Glutamatergic neuron (in vitro differentiated cells): ENCODE measurements around the gene C1QL1. TPM values are rescaled to one million over a fixed set of nuclear protein-coding genes. Genes with fewer than 3 reads are reported as not detected.

Source experiments
- DNase-seq: peaks from one replicate; pipeline ENCODE4 v3.0.0; 2022
- H3K27ac Mint-ChIP-seq: one replicate; pipeline ENCODE4 v1.8.0; 2020; ENCODE audit warnings: mild to moderate bottlenecking, mixed read lengths, inconsistent platforms; ENCODE audit not compliant: unreplicated experiment
- H3K27me3 Mint-ChIP-seq: one replicate; pipeline ENCODE4 v1.8.0; 2020; ENCODE audit warnings: mild to moderate bottlenecking, moderate library complexity, mixed read lengths, inconsistent platforms; ENCODE audit not compliant: unreplicated experiment
- H3K36me3 Mint-ChIP-seq: one replicate; pipeline ENCODE4 v1.8.0; 2020; ENCODE audit warnings: mild to moderate bottlenecking, mixed read lengths, inconsistent platforms; ENCODE audit not compliant: unreplicated experiment
- H3K4me1 Mint-ChIP-seq: one replicate; pipeline ENCODE4 v1.8.0; 2020; ENCODE audit warnings: mild to moderate bottlenecking, low read depth, mixed read lengths, inconsistent platforms; ENCODE audit not compliant: unreplicated experiment
- H3K4me3 Mint-ChIP-seq: one replicate; pipeline ENCODE4 v1.8.0; 2020; ENCODE audit warnings: mild to moderate bottlenecking, mixed read lengths, inconsistent platforms; ENCODE audit not compliant: unreplicated experiment
- H3K9me3 Mint-ChIP-seq: one replicate; pipeline ENCODE4 v1.8.0; 2020; ENCODE audit warnings: mild to moderate bottlenecking, moderate library complexity, mixed read lengths, inconsistent platforms; ENCODE audit not compliant: unreplicated experiment
- total RNA-seq: library from RNA; stranded (reverse); fragmentation: NEBNext Ultra II Directional; extraction: Animal tissue kit (Norgen Biotek cat#: 25700); gene quantifications from one replicate; pipeline ENCODE4 v1.2.1, GENCODE V29; 2021; ENCODE audit not compliant: unreplicated experiment
- TF ChIP-seq, protein P1 (sequence below): fragments of 200-600 bp; sonication (generic); IDR thresholded peaks from one replicate; pipeline ENCODE4 v1.5.0; 2021; ENCODE audit not compliant: partially characterized antibody, unreplicated experiment

The C1QL1 gene
- total RNA-seq, 1 donor from 2014 or later: 14.6 TPM

DNA sequence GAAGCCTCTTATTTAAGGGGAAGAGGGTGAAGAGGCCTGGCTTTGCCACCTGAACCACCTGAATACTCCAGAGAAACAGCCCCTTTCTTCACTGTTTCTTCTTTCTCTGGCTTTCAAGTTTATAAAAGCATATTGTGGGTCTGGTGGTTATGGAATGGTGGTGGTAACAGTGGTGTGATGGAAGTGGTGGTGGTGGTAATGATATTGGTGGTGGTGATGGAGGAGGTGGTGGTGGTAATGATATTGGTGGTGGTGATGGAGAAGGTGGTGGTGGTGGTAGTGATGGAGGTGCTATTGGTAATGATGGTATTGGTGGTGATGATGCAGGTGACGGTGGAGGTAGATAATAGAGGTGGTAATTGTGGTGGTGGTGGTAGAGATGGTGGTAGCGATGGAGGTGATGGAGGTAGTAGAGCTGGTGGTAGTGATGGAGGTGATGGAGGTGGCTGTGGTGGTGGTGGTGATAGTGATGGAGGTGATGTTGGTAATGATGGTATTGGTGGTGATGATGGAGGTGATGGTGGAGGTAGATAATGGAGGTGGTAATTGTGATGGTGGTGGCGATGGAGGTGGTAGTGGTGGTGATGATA lies 14.1 kb upstream of the C1QL1 start:
- Mint-ChIP-seq H3K27me3 (peaks cover 13% of the 10 kb centered on the region), H3K36me3 (no peaks in the 10 kb centered on the region), H3K4me1 (peaks cover 27% of the 10 kb centered on the region), H3K9me3 (peaks cover 7% of the 10 kb centered on the region), H3K27ac (no peak overlapping the region), H3K4me3 (no peak overlapping the region)
- no peak for DNase-seq
- TF ChIP-seq, protein P1, sequence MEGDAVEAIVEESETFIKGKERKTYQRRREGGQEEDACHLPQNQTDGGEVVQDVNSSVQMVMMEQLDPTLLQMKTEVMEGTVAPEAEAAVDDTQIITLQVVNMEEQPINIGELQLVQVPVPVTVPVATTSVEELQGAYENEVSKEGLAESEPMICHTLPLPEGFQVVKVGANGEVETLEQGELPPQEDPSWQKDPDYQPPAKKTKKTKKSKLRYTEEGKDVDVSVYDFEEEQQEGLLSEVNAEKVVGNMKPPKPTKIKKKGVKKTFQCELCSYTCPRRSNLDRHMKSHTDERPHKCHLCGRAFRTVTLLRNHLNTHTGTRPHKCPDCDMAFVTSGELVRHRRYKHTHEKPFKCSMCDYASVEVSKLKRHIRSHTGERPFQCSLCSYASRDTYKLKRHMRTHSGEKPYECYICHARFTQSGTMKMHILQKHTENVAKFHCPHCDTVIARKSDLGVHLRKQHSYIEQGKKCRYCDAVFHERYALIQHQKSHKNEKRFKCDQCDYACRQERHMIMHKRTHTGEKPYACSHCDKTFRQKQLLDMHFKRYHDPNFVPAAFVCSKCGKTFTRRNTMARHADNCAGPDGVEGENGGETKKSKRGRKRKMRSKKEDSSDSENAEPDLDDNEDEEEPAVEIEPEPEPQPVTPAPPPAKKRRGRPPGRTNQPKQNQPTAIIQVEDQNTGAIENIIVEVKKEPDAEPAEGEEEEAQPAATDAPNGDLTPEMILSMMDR: no peak

- Mint-ChIP-seq H3K27ac (no peak overlapping the region), H3K36me3 (no peaks in the 10 kb centered on the region), H3K9me3 (peaks cover 7% of the 10 kb centered on the region), H3K4me1 (peaks cover 32% of the 10 kb centered on the region), H3K4me3 (no peak overlapping the region), H3K27me3 (peaks cover 11% of the 10 kb centered on the region)
- no peak for DNase-seq
- TF ChIP-seq, protein P1: no peak
Observed at GRCh38 chr17:44981221-44981968, 13.3 kb upstream of the C1QL1 start.

- H3K36me3 Mint-ChIP-seq: no peaks in the 10 kb centered on the region
- DNase-seq: peak; percentile 60
- H3K9me3 Mint-ChIP-seq: peaks cover 4% of the 10 kb centered on the region
- H3K4me3 Mint-ChIP-seq: peak overlapping the region; percentile 27
- H3K4me1 Mint-ChIP-seq: peaks cover 34% of the 10 kb centered on the region
- H3K27ac Mint-ChIP-seq: peak overlapping the region; percentile 49
- TF ChIP-seq, protein P1: no peak
- H3K27me3 Mint-ChIP-seq: peaks cover 9% of the 10 kb centered on the region
Observed at GRCh38 chr17:44979426-44979995, 11.4 kb upstream of the C1QL1 start.

GRCh38 chr17:44978807-44979206 lies 10.7 kb upstream of the C1QL1 start:
- DNase-seq: no peak
- TF ChIP-seq, protein P1: no peak
- Mint-ChIP-seq H3K27me3 (peaks cover 12% of the 10 kb centered on the region), H3K4me3 (peak overlapping the region; percentile 27), H3K9me3 (peaks cover 6% of the 10 kb centered on the region), H3K4me1 (peaks cover 34% of the 10 kb centered on the region), H3K27ac (peak overlapping the region; percentile 49), H3K36me3 (no peaks in the 10 kb centered on the region)
